ENCODE measurements around the gene KREMEN2. TPM values are rescaled to one million over a fixed set of nuclear protein-coding genes. Genes with fewer than 3 reads are reported as not detected.
A peak's percentile ranks its signal among the peaks of the same experiment; 100 is the strongest.

The KREMEN2 gene
- total RNA-seq, 1 experiment from 2014 or later = not detected

DNA sequence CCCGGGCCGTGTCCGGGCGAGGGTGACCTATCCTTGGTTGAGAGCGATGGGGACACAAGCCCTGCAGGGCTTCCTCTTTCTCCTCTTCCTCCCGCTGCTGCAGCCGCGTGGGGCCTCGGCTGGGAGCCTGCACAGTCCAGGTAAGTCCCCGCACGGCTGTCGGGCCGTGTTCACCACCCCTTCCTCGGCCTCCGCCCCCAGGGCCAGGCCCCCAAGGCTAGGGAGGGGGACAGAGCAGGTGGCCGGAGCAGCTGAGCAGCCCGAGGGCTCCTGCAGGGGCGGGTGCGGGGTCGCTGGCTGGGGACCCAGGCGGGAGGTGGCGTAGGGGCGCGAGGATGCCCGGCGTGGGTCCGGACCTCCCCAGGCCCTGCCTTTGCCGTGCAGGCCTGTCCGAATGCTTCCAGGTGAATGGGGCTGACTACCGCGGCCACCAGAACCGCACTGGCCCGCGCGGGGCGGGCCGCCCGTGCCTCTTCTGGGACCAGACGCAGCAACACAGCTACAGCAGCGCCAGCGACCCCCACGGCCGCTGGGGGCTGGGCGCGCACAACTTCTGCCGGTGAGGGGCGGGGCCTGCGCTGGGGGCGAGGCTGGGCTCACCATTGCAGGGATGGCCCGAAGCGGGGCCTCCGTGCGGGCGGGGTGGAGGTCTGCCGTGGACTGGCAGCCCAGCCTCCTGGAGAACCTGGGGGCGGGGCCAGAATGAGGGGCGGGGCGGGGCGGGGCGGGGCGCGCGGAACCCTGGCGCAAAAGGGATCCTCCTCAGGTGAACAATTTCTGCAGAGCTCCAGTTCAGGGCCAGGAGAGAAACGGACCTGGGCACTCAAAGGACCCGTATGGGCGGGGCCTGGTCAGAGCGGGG, 631 bp downstream of the KREMEN2 start:
- Histone ChIP-seq H3K9me3 (replicated peaks) (no peaks in the 10 kb centered on the region; the same call in 1 of the 2 replicates), H3K27me3 (replicated peaks) (peaks cover 53% of the 10 kb centered on the region), H3K36me3 (peaks cover 6% of the 10 kb centered on the region), H3K4me1 (replicated peaks) (peaks cover 22% of the 10 kb centered on the region), H3K27ac (no peak overlapping the region), H3K4me3 (no peak overlapping the region)
- no peak for DNase-seq (ENCODE audit: low read depth in 1 of 2, low spot score in 2 of 2)

DNA sequence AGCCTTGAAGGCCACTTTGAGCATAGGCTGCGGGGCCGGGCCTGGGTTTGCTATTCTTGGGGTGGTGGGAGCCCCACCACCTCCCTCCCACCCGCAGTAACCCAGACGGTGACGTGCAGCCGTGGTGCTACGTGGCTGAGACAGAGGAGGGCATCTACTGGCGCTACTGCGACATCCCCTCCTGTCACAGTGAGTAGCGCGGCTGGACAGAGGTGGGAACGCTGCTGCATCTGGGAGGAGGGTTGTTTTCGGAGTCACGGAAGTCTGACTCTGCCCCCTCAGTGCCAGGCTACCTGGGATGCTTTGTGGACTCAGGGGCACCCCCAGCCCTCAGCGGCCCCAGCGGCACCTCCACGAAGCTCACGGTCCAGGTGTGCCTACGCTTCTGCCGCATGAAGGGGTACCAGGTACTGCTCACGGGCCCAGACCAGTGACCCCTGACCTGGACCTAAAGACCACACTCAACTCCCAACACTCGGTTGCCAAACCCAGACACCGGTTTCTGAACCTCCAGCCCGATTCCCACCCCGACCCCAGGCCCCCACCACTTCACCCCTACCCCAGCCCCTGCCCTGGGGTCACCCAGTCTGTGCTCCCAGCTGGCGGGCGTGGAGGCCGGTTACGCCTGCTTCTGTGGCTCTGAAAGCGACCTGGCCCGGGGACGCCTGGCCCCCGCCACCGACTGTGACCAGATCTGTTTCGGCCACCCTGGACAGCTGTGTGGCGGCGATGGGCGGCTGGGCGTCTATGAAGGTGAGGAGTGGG, 2.1 kb downstream of the KREMEN2 start:
- H3K9me3 ChIP-seq (replicated peaks) = no peaks in the 10 kb centered on the region; the same call in 1 of the 2 replicates
- H3K36me3 ChIP-seq = peaks cover 17% of the 10 kb centered on the region
- no peak overlapping the region for H3K27ac ChIP-seq
- H3K27me3 ChIP-seq (replicated peaks) = peaks cover 41% of the 10 kb centered on the region
- DNase-seq (ENCODE audit: low read depth in 1 of 2, low spot score in 2 of 2) = no peak
- H3K4me1 ChIP-seq (replicated peaks) = peaks cover 35% of the 10 kb centered on the region
- no peak overlapping the region for H3K4me3 ChIP-seq

DNA sequence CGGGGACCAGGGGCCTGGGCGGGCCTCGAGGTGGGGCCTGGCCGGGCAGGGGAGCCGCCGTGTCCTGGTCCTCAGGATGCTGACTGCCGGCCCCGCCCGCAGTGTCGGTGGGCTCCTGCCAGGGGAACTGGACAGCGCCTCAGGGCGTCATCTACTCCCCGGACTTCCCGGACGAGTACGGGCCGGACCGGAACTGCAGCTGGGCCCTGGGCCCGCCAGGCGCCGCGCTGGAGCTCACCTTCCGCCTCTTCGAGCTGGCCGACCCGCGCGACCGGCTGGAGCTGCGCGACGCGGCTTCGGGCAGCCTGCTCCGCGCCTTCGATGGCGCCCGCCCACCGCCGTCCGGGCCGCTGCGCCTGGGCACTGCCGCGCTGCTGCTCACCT, 2.7 kb downstream of the KREMEN2 start:
- Histone ChIP-seq H3K4me3 (no peak overlapping the region), H3K27ac (no peak overlapping the region), H3K9me3 (replicated peaks) (no peaks in the 10 kb centered on the region; the same call in 1 of the 2 replicates), H3K36me3 (peaks cover 23% of the 10 kb centered on the region), H3K4me1 (replicated peaks) (peaks cover 41% of the 10 kb centered on the region), H3K27me3 (replicated peaks) (peaks cover 38% of the 10 kb centered on the region)
- no peak for DNase-seq (ENCODE audit: low read depth in 1 of 2, low spot score in 2 of 2)

GRCh38 chr16:2967211-2967631, 3.1 kb downstream of the KREMEN2 start:
- H3K9me3 ChIP-seq (replicated peaks) = no peaks in the 10 kb centered on the region; the same call in 1 of the 2 replicates
- no peak for DNase-seq (ENCODE audit: low read depth in 1 of 2, low spot score in 2 of 2)
- peaks cover 34% of the 10 kb centered on the region for H3K27me3 ChIP-seq (replicated peaks)
- H3K27ac ChIP-seq = no peak overlapping the region
- H3K4me3 ChIP-seq = no peak overlapping the region
- peaks cover 27% of the 10 kb centered on the region for H3K36me3 ChIP-seq
- H3K4me1 ChIP-seq (replicated peaks) = peaks cover 41% of the 10 kb centered on the region

DNA sequence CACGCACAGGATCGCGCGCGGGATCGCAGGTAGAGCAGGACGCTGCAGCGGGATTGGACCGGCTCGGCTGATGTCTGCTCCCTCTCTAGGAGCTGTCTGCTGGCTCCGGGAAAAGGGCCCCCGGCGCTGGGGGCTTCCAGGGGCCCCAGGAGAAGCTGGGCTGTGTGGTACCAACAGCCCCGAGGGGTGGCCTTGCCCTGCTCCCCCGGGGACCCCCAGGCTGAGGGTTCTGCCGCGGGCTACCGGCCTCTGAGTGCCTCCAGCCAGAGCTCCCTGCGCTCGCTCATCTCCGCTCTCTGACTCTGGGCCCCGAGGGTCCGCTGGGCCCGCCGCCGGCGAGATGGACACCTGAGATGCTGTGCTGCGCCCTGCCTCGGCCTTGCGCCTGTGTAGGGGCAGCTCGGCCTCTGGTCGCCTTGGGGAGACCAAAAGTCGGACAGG, 3.7 kb downstream of the KREMEN2 start:
- H3K9me3 ChIP-seq (replicated peaks) = no peaks in the 10 kb centered on the region; the same call in 1 of the 2 replicates
- H3K4me1 ChIP-seq (replicated peaks) = peaks cover 41% of the 10 kb centered on the region
- peaks cover 32% of the 10 kb centered on the region for H3K36me3 ChIP-seq
- no peak overlapping the region for H3K4me3 ChIP-seq
- H3K27ac ChIP-seq = no peak overlapping the region
- DNase-seq (ENCODE audit: low read depth in 1 of 2, low spot score in 2 of 2) = no peak
- H3K27me3 ChIP-seq (replicated peaks) = peaks cover 28% of the 10 kb centered on the region

DNA sequence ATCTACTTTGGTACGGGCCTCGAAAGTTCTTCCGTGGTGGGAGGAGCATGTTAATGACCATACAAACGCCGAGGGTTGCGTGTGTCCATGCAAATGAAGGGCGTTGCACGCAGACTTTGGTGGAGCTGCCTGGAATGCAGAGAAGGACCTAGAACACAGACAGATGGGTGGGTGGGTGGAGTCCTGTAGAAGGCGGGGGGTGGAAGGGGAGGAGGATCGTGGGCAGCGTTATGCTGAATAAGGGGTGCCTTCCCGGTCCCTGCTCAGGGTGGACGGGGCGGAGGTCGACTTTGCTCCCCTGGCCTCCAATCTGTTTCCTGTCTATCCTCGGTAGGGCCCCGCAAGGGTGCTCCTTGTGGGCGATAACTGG, 4.3 kb downstream of the KREMEN2 start:
- no peak for DNase-seq (ENCODE audit: low read depth in 1 of 2, low spot score in 2 of 2)
- peaks cover 38% of the 10 kb centered on the region for H3K36me3 ChIP-seq
- H3K27me3 ChIP-seq (replicated peaks) = peaks cover 22% of the 10 kb centered on the region
- H3K4me1 ChIP-seq (replicated peaks) = peaks cover 41% of the 10 kb centered on the region
- no peak overlapping the region for H3K27ac ChIP-seq
- H3K9me3 ChIP-seq (replicated peaks) = no peaks in the 10 kb centered on the region; the same call in 1 of the 2 replicates
- H3K4me3 ChIP-seq = peak overlapping the region; percentile 86

DNA sequence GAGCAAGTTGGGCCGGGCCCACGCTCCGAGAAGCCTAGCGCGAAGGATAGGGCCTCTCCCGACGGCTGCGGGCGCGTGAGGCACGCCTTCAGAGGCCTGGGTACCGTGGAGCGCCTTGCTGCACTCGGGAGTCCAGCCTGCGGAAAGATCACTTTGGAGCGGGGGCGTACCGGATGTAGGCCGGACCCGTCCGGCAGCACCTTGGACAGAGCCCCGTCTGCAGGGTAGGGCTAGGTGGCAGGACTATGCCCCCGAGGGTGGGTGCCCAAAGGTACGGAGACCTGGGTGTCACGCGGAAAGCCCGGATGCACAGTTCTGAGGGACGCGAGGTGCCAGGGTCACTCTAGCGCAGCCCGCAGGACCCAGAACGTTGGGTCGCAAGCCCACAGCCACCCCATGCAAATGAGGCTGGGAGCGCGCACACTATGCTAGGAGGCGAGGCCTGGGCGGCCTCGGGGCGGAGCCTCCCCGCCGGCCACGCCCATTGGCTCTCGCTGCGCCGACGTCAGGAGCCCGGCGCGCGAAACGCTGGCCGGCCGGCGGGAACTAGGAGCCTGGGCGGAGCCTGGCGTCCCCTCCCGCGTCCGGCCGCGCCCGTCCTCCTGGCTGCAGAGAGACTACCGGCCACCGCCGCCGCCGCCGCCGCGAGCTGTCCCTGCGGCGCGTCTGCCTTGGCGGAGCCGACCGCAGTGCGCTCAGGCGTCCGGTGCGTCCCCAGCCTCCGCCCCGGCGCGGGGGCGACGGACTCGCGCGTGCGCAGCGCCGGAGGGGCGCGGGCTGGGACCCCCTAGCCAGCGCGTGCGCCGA, 4.9 kb downstream of the KREMEN2 start, which contains the start of gene PAQR4:
Gene PAQR4 (plus strand): TSS at position 611 of the 807 bp plus-strand sequence. CDS start 327 bp downstream, outside the sequence.
- Histone ChIP-seq H3K4me1 (replicated peaks) (peaks cover 37% of the 10 kb centered on the region), H3K9me3 (replicated peaks) (no peaks in the 10 kb centered on the region; the same call in 1 of the 2 replicates), H3K36me3 (peaks cover 44% of the 10 kb centered on the region), H3K27ac (peak within 1 kb of the TSS; percentile 18), H3K4me3 (peak within 1 kb of the TSS; percentile 86), H3K27me3 (replicated peaks) (peaks cover 16% of the 10 kb centered on the region)
- peak; percentile 88 to 96 for DNase-seq (ENCODE audit: low read depth in 1 of 2, low spot score in 2 of 2)

DNA sequence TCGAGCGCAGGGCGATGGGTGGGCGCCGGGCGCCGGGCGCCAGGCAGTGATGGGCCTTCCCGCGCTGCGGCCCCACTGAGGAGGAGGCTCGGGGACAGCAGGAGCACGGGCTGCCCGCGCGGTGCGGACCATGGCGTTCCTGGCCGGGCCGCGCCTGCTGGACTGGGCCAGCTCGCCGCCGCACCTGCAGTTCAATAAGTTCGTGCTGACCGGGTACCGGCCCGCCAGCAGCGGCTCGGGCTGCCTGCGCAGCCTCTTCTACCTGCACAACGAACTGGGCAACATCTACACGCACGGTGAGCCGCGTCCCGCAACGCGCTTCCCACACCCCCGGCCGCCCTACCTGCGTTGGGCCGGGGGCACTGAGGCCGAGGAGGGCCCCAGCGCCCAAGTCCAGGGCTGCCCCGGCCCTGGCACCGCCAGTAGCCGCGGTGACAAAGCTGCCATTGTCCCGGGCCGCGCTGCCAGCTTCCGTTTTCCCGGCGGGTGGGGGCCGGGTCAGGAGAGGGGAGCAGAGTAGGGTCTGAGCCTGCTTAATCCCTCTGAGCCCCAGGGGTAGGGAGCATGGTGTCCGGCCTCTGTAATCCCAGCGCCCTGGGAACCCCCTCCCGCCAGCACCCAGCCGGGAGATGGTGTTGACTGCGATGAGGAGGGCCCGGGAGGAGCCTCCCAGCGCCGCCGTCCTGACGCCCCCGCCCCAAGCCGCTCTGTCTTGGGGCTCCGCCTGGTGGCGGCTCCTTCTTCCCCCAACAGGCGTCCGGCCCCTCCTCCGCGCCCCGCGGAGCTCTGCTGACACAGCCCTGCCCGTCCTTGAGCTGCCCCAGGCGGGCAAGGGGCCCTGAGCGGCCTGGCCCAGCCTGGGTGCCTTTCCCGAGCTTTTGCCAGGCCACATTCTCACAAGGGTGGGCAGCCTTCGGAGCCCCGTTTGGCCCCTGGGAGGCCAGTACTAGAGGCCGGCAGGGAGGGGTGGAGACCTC, 5.8 kb downstream of the KREMEN2 start:
- peak overlapping the region; percentile 18 for H3K27ac ChIP-seq
- peaks cover 7% of the 10 kb centered on the region for H3K27me3 ChIP-seq (replicated peaks)
- H3K36me3 ChIP-seq = peaks cover 53% of the 10 kb centered on the region
- peaks cover 28% of the 10 kb centered on the region for H3K4me1 ChIP-seq (replicated peaks)
- H3K9me3 ChIP-seq (replicated peaks) = no peaks in the 10 kb centered on the region; the same call in 1 of the 2 replicates
- DNase-seq (ENCODE audit: low read depth in 1 of 2, low spot score in 2 of 2) = peak; percentile 84 to 88
- peak overlapping the region; percentile 86 for H3K4me3 ChIP-seq

- peak overlapping the region; percentile 86 for H3K4me3 ChIP-seq
- H3K27me3 ChIP-seq (replicated peaks) = peaks cover 1% of the 10 kb centered on the region; the same call in 1 of the 2 replicates
- no peak overlapping the region for H3K27ac ChIP-seq
- H3K9me3 ChIP-seq (replicated peaks) = no peaks in the 10 kb centered on the region; the same call in 1 of the 2 replicates
- peaks cover 27% of the 10 kb centered on the region for H3K4me1 ChIP-seq (replicated peaks)
- DNase-seq (ENCODE audit: low read depth in 1 of 2, low spot score in 2 of 2) = no peak
- peaks cover 60% of the 10 kb centered on the region for H3K36me3 ChIP-seq
These were observed 6.5 kb downstream of the KREMEN2 start for GRCh38 chr16:2970563-2970962.

DNA sequence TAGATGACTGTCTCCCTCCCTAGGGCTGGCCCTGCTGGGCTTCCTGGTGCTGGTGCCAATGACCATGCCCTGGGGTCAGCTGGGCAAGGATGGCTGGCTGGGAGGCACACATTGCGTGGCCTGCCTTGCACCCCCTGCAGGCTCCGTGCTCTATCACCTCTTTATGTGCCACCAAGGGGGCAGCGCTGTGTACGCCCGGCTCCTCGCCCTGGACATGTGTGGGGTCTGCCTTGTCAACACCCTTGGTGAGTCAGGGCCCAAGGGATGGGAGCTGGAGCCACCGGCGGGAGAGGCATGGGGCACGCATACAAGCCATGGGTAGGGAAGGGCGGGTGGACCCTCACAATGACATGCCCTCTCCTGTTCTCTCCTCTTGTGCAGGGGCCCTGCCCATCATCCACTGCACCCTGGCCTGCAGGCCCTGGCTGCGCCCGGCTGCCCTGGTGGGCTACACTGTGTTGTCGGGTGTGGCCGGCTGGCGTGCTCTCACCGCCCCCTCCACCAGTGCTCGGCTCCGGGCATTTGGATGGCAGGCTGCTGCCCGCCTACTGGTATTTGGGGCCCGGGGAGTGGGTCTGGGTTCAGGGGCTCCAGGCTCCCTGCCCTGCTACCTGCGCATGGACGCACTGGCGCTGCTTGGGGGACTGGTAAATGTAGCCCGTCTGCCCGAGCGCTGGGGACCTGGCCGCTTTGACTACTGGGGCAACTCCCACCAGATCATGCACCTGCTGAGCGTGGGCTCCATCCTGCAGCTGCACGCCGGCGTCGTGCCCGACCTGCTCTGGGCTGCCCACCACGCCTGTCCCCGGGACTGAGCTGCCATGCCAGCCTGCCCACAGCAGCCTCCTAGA, 7.3 kb downstream of the KREMEN2 start:
- peaks cover 68% of the 10 kb centered on the region for H3K36me3 ChIP-seq
- H3K27me3 ChIP-seq (replicated peaks) = no peaks in the 10 kb centered on the region
- H3K9me3 ChIP-seq (replicated peaks) = no peaks in the 10 kb centered on the region; the same call in 1 of the 2 replicates
- DNase-seq (ENCODE audit: low read depth in 1 of 2, low spot score in 2 of 2) = no peak
- peaks cover 27% of the 10 kb centered on the region for H3K4me1 ChIP-seq (replicated peaks)
- H3K4me3 ChIP-seq = no peak overlapping the region
- H3K27ac ChIP-seq = no peak overlapping the region

GRCh38 chr16:2971985-2972784, 8.1 kb downstream of the KREMEN2 start:
- Histone ChIP-seq H3K9me3 (replicated peaks) (no peaks in the 10 kb centered on the region; the same call in 1 of the 2 replicates), H3K36me3 (peaks cover 77% of the 10 kb centered on the region), H3K4me1 (replicated peaks) (peaks cover 27% of the 10 kb centered on the region), H3K27ac (no peak overlapping the region), H3K27me3 (replicated peaks) (no peaks in the 10 kb centered on the region), H3K4me3 (no peak overlapping the region)
- no peak for DNase-seq (ENCODE audit: low read depth in 1 of 2, low spot score in 2 of 2)
